ENCODE results near the gene SCFD2.
"Not testable (repeated sequence)": the region's sequence is repeated elsewhere in the genome, so short reads cannot be mapped to it uniquely, and the experiment has no call there.

The SCFD2 gene

GRCh38 chr4:53236624-53237023, 129.2 kb downstream of the SCFD2 start:
- not testable (repeated sequence) for DNase-seq

GRCh38 chr4:53235547-53235946, 130.3 kb downstream of the SCFD2 start:
- no peak for DNase-seq

GRCh38 chr4:53234669-53235068, 131.2 kb downstream of the SCFD2 start:
- no peak for DNase-seq

GRCh38 chr4:53234111-53234510, 131.8 kb downstream of the SCFD2 start:
- no peak for DNase-seq

GRCh38 chr4:53233114-53233795, 132.6 kb downstream of the SCFD2 start:
- DNase-seq = no peak

- DNase-seq = no peak
These were observed 133.5 kb downstream of the SCFD2 start for GRCh38 chr4:53232371-53232770.

- no peak for DNase-seq
These were observed 137.8 kb downstream of the SCFD2 start for GRCh38 chr4:53228036-53228435.

GRCh38 chr4:53227451-53227850, 138.4 kb downstream of the SCFD2 start:
- no peak for DNase-seq

GRCh38 chr4:53221832-53222480, 143.9 kb downstream of the SCFD2 start:
- DNase-seq = no peak

- DNase-seq = not testable (repeated sequence)
These were observed 146.7 kb downstream of the SCFD2 start for GRCh38 chr4:53219148-53219547.

- DNase-seq = no peak
These were observed 157.1 kb downstream of the SCFD2 start for GRCh38 chr4:53208753-53209152.

- no peak for DNase-seq
These were observed 159.9 kb downstream of the SCFD2 start for GRCh38 chr4:53205970-53206369.

- no peak for DNase-seq
These were observed 166.5 kb downstream of the SCFD2 start for GRCh38 chr4:53199356-53199755.

GRCh38 chr4:53197772-53198142, 168.1 kb downstream of the SCFD2 start:
- DNase-seq = no peak

- no peak for DNase-seq
These were observed 168.7 kb downstream of the SCFD2 start for GRCh38 chr4:53196882-53197771.

GRCh38 chr4:53195815-53196661, 169.8 kb downstream of the SCFD2 start:
- DNase-seq = no peak

- no peak for DNase-seq
These were observed 171.1 kb downstream of the SCFD2 start for GRCh38 chr4:53194727-53195126.

- no peak for DNase-seq
These were observed 172.8 kb downstream of the SCFD2 start for GRCh38 chr4:53193111-53193510.

GRCh38 chr4:53192496-53192895, 173.4 kb downstream of the SCFD2 start:
- no peak for DNase-seq

- DNase-seq = no peak
These were observed 173.9 kb downstream of the SCFD2 start for GRCh38 chr4:53191997-53192396.

- no peak for DNase-seq
These were observed 176.8 kb downstream of the SCFD2 start for GRCh38 chr4:53189011-53189410.

- no peak for DNase-seq
These were observed 179.0 kb downstream of the SCFD2 start for GRCh38 chr4:53186714-53187358.
